ENCODE measurements around the gene AK2.
"Not testable (repeated sequence)": the region's sequence is repeated elsewhere in the genome, so short reads cannot be mapped to it uniquely, and the experiment has no call there.

The AK2 gene

GRCh38 chr1:33043267-33044092 is 6.8 kb upstream of the AK2 start:
- H3K4me3 ChIP-seq (ENCODE audit: low read length) = no peak overlapping the region
- no peak for TF ChIP-seq ZNF274 (IDR thresholded peaks at IDR 0.05; ENCODE audit: low read depth, low read length)

- TF ChIP-seq ZNF274 (IDR thresholded peaks at IDR 0.05; ENCODE audit: low read depth, low read length) = no peak
- no peak overlapping the region for H3K4me3 ChIP-seq (ENCODE audit: low read length)
These were observed 6.1 kb upstream of the AK2 start for GRCh38 chr1:33042831-33043230.

- H3K4me3 ChIP-seq (ENCODE audit: low read length) = no peak overlapping the region
- no peak for TF ChIP-seq ZNF274 (IDR thresholded peaks at IDR 0.05; ENCODE audit: low read depth, low read length)
These were observed 4.3 kb upstream of the AK2 start for GRCh38 chr1:33041026-33041425.

- no peak overlapping the region for H3K4me3 ChIP-seq (ENCODE audit: low read length)
- TF ChIP-seq ZNF274 (IDR thresholded peaks at IDR 0.05; ENCODE audit: low read depth, low read length) = no peak
These were observed 3.2 kb upstream of the AK2 start for GRCh38 chr1:33039840-33040239.

DNA sequence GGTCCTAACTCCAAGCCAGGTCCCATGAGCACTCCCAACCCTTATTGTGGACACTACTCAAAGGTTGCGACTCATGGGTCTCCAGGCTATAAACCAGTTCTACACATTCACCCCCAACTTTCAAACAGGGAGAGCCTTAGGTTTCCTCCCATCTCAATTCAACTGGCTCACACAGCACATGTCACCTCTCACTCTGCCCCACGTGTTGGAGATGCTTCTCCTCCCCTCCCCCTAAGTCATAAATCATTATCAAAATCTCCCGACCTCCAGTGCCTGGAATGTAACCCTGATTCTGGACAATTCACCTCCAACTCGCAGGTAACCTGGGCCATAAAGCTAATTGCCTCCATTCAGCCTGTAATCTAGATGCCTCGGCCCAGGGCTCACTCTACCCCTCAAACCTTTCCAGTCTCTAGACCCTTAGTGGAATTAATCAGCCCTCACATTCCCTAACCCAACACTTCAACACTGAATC is 595 bp downstream of the AK2 start:
- no peak for TF ChIP-seq ZNF274 (IDR thresholded peaks at IDR 0.05; ENCODE audit: low read depth, low read length)

DNA sequence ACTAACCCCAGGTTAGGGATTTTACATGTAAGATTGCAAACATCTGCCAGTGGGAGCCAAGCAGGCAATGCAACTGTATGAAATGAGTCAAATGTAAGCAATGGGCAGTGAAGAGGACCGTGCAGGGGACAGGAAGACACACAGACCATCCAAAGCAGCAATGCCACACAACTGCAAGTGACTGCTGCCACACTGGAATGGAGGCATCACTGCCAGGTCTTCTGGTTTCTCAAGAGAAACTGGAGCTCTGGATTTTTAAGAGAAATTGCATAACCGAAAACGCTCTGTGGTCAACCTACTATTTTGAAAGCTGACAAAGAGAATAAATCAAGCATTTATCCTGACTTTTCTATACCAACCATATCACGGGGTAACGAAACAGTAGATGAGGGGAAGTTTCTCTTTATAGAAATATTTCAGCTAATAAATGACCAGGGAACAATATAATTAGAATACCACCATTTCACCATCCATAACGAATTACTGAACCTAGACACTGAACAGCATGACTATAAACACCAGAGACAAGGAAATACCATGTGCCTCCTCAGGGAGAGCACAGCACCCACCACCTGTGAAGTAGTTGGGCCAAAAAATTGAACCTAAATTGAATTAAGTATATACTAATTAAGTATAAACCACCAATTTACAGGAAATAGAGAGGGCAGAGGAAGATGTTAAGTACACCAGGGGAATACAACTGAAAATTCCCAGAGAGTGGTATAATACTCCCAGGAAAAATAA is 4.4 kb downstream of the AK2 start:
- TF ChIP-seq ZNF274 (IDR thresholded peaks at IDR 0.05; ENCODE audit: low read depth, low read length) = no peak
- H3K4me3 ChIP-seq (ENCODE audit: low read length) = 0 out of 2 replicates have a peak overlapping the region, but pooled peaks have one; percentile 14

More for the DNA sequence above, 595 bp downstream of the AK2 start:
- H3K4me3 ChIP-seq (ENCODE audit: low read length) = peak overlapping the region; percentile 99

- no peak for TF ChIP-seq ZNF274 (IDR thresholded peaks at IDR 0.05; ENCODE audit: low read depth, low read length)
- H3K4me3 ChIP-seq (ENCODE audit: low read length) = no peak overlapping the region
These were observed 5.2 kb downstream of the AK2 start for GRCh38 chr1:33031506-33031905.

DNA sequence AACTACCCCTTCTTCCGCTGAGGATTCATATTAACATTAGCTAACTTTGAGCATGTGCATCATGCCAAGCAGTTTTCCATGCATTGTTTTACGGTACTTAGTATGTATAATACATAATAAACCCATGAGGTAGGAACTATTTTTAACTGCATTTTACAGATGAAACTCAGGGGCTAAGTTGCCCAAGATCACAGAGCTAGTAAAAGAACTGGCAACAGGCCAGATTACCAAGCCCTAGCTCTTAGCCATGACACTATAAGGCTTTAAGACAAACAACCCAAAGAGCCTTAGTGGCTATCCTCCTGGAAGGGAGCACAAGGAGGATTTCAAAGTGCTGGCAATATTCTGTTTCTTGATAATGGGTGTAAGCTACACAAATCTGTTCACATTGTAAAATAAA is 6.1 kb downstream of the AK2 start:
- H3K4me3 ChIP-seq (ENCODE audit: low read length) = no peak overlapping the region
- no peak for TF ChIP-seq ZNF274 (IDR thresholded peaks at IDR 0.05; ENCODE audit: low read depth, low read length)

DNA sequence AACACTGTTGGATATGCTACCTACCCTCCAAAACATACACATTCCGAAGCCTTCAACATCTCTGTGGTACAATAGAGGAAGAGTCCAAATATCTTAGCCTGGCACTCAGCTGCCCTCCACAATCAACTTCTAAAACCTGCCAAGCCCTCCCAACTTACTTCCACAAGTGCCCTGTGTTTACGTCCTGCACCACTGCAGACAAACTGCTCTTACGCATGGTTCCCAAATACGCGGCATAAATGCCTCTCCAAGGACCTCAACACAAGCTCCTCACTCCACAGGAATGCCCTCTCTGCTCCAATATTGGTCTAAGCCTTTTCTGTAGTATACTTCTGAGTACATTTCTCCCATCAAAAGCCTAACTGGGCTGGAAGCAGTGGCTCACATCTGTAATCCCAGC is 6.8 kb downstream of the AK2 start:
- TF ChIP-seq ZNF274 (IDR thresholded peaks at IDR 0.05; ENCODE audit: low read depth, low read length) = no peak
- H3K4me3 ChIP-seq (ENCODE audit: low read length) = no peak overlapping the region

DNA sequence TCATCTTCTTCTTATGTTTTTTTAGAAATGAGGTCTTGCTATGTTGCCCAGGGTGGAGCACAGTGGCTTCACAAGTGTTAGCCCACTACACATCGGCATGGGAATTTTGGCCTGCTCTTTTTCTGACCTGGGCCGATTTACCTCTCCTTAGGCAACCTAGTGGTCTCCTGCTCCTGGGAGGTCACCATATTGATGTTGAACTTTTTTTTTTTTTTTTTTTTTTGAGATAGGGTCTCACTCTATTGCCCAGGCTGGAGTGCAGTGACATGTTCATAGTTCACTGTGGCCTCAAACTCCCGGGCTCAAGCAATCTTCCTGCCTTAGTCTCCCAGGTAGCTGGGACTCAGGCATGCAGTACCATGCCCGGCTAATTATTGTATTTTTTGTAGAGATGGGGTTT is 7.5 kb downstream of the AK2 start:
- TF ChIP-seq ZNF274 (IDR thresholded peaks at IDR 0.05; ENCODE audit: low read depth, low read length) = no peak
- H3K4me3 ChIP-seq (ENCODE audit: low read length) = no peak overlapping the region

DNA sequence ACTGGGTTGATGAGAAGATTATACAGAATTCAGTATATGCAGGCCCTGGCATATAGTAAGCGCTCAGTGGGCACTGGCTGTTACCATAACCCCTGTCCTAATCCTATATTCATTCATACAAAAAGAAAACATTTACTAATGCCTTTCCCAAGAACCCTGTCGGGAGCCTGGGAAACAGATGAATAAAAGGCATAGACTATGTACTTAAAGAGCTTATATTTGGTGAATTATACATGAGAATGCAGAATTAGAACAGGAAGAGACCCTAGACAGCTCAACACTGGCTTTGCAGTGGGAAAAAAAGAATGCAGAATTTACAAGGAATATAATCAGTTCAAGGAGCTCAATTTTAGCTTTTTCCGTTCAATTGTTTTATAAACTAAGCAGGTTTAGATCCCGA is 10.9 kb downstream of the AK2 start:
- TF ChIP-seq ZNF274 (IDR thresholded peaks at IDR 0.05; ENCODE audit: low read depth, low read length) = no peak
- no peak overlapping the region for H3K4me3 ChIP-seq (ENCODE audit: low read length)

DNA sequence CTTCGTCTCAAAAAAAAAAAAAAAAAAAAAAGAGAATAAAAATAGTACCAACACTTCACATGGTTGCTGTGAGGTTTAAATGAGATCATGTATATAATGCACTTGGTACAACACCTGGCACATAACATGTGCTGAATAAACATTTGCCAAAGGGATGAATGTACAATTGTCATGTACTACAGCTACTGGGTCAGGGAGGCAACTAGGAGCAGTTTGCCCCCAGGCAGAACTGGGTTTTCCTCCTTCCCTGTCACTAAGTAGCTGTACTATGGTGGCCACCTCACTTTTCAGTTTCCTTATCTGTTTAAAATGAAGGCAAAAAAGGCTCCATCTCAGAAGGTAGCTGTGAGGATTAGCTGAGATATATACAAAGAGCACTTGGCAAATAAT is 11.5 kb downstream of the AK2 start:
- H3K4me3 ChIP-seq (ENCODE audit: low read length) = no peak overlapping the region
- TF ChIP-seq ZNF274 (IDR thresholded peaks at IDR 0.05; ENCODE audit: low read depth, low read length) = no peak

- not testable (repeated sequence) for H3K4me3 ChIP-seq (ENCODE audit: low read length)
These were observed 12.1 kb downstream of the AK2 start for GRCh38 chr1:33024430-33025179.

DNA sequence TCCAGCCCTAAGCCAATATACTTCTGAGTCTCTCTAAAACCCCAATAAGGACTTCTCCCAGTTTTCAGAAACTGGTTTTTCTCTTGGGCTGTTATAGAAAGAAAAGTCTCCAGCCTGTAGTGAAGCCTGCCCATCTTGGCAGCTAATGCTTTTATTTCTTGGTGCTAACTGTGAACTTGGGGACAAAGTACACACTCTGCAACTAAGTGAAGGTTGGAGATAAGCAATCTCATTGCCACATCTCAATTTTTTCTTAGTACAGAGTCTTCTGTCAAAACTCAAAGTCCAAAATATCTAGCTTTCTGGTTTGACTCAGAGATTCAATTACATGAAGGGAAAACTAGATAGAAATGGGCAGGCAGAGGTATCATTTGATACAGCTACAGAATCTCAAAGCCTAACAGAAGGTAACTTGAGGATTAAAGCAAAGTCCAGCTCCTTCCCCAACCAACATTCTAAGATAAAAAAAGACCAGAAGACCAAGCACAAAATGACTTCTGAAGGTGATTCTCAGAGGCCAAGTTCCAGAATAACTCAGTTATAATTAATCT is 14.0 kb downstream of the AK2 start:
- TF ChIP-seq ZNF274 (IDR thresholded peaks at IDR 0.05; ENCODE audit: low read depth, low read length) = no peak
- H3K4me3 ChIP-seq (ENCODE audit: low read length) = no peak overlapping the region

All from GM08714 (cell line).